HG02623 (cell line): ENCODE data around the gene SLC12A3.

Source experiments
- ATAC-seq: cut with Tn5 transposase; IDR thresholded peaks from one replicate; pipeline ENCODE4 v1.9.1; 2021; ENCODE audit warnings: moderate library complexity; ENCODE audit not compliant: unreplicated experiment

SLC12A3 gene

DNA sequence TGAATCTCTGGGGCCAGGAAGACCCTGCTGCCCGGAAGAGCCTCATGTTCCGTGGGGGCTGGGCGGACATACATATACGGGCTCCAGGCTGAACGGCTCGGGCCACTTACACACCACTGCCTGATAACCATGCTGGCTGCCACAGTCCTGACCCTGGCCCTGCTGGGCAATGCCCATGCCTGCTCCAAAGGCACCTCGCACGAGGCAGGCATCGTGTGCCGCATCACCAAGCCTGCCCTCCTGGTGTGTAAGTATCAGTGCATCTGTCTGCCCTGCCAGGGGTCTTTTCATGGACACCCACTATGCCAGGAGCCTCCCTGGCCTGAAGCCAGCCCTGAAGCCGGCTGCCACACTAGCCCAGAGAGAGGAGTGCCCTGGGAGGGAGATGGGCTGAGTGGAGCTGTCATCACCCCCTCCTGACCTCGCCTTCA, 96.9 kb downstream of the SLC12A3 start, which contains the start of gene CETP:
TSS of gene CETP (plus strand) at position 100 of the 431 bp plus-strand sequence. CDS start at position 130, 30 bp downstream.
- no peak for ATAC-seq

DNA sequence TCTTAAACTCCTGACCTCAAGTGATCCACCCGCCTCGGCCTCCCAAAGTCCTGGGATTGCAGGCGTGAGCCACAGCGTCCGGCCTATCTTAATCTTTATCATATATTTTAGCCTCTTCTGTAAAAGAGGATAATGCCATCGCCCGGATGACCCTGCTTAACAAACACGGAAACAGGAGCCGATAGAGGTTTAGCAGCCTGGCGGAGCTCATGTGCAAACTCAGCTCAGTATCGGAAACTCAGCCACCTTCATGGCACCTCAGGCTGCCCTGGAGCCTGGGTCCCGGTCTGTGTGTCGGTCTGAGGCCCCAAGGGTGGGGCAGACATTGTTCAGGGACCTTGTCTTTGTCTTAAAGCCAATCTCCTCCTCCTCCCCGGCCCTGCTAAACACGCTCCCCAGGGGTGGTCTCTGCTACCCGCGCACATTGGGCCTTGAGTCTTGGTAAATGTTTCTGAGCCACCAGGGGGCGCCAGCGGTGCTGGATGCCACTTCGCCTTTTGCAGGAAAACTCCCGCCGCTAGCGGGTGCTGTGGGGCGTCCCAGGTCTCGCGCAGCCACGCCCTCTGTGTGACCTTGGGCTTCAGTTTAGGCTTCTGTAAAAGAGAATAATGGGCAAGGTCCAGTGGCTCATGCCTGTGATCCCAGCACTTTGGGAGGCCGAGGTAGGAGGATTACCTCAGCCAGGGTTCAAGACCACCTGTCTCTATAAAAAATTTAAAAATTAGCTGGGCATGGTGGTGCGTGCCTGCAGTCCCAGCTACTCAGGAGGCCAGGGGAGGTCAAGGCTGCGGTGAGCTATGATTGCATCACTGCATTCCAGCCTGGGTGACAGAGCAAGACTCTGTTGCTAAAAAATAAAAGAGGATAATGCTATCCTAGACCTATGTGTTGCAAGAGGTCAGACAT, 99.5 kb downstream of the SLC12A3 start:
- no peak for ATAC-seq
